ENCODE measurements around the gene FGG. TPM values are rescaled to one million over a fixed set of nuclear protein-coding genes. Genes with fewer than 3 reads are reported as not detected.

The FGG gene
- total RNA-seq, 1 experiment from 2014 or later: not detected

- H3K9me3 Mint-ChIP-seq: peaks cover 2 to 3% of the 10 kb centered on the region in 2 experiments; a peak in 3 of 5 replicates
- Histone ChIP-seq H3K18ac (ENCODE audit: insufficient read length, low read depth, low read length) (no peak overlapping the region), H3K4me1 (ENCODE audit: insufficient read depth, low read length) (no peaks in the 10 kb centered on the region), H4K5ac (ENCODE audit: insufficient read length, low read depth, low read length) (no peak overlapping the region), H3K4me2 (ENCODE audit: insufficient read depth, insufficient read length, low read length) (no peak overlapping the region), H2BK15ac (ENCODE audit: low read depth, low read length) (no peak overlapping the region), H3K9me3 (ENCODE audit: control insufficient read depth, low read depth, low read length) (no peaks in the 10 kb centered on the region), H3K23ac (ENCODE audit: insufficient read length, low read depth, low read length) (no peak overlapping the region), H2AK5ac (ENCODE audit: insufficient read length, low read length) (no peak overlapping the region), H2BK12ac (ENCODE audit: insufficient read length, low read depth, low read length) (no peak overlapping the region), H3K9ac (ENCODE audit: extremely low read depth, insufficient read length, low read length) (no peak overlapping the region), H4K91ac (ENCODE audit: insufficient read length, low read depth, low read length) (no peak overlapping the region), H2BK120ac (ENCODE audit: low read depth, low read length, poor library complexity, severe bottlenecking) (no peak overlapping the region), H3K56ac (ENCODE audit: insufficient read length, low read depth, low read length) (no peak overlapping the region), H3K79me1 (ENCODE audit: insufficient read depth, low read depth, low read length, poor library complexity, severe bottlenecking) (no peaks in the 10 kb centered on the region), H4K8ac (replicated peaks; ENCODE audit: insufficient read length, low read depth, low read length) (no peak overlapping the region), H3K4ac (ENCODE audit: low read depth, low read length) (no peak overlapping the region), H4K20me1 (ENCODE audit: control insufficient read depth, insufficient read depth, insufficient read length) (no peaks in the 10 kb centered on the region), H2AFZ (ENCODE audit: low read length) (no peak overlapping the region), H3K79me2 (ENCODE audit: insufficient read depth, low read length) (no peaks in the 10 kb centered on the region), H3T11ph (ENCODE audit: low read length) (no peak overlapping the region), H3K27me3 (ENCODE audit: insufficient read depth, low read length) (no peaks in the 10 kb centered on the region), H3K27ac (ENCODE audit: insufficient read length, low read depth, low read length) (no peak overlapping the region), H2BK20ac (ENCODE audit: low read depth, low read length, poor library complexity, severe bottlenecking) (no peak overlapping the region), H3K14ac (ENCODE audit: insufficient read depth, low read length) (no peak overlapping the region), H3K23me2 (ENCODE audit: insufficient read length, low read depth, low read length, poor library complexity, severe bottlenecking) (no peaks in the 10 kb centered on the region), H2BK5ac (ENCODE audit: insufficient read length, low read length) (no peak overlapping the region)
- TF ChIP-seq, protein P1, sequence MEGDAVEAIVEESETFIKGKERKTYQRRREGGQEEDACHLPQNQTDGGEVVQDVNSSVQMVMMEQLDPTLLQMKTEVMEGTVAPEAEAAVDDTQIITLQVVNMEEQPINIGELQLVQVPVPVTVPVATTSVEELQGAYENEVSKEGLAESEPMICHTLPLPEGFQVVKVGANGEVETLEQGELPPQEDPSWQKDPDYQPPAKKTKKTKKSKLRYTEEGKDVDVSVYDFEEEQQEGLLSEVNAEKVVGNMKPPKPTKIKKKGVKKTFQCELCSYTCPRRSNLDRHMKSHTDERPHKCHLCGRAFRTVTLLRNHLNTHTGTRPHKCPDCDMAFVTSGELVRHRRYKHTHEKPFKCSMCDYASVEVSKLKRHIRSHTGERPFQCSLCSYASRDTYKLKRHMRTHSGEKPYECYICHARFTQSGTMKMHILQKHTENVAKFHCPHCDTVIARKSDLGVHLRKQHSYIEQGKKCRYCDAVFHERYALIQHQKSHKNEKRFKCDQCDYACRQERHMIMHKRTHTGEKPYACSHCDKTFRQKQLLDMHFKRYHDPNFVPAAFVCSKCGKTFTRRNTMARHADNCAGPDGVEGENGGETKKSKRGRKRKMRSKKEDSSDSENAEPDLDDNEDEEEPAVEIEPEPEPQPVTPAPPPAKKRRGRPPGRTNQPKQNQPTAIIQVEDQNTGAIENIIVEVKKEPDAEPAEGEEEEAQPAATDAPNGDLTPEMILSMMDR (conservative IDR thresholded peaks at IDR 0.05): no peak
- WGBS (ENCODE audit: extremely low coverage, insufficient read length, low lambda C conversion rate): no CpG with 5 or more reads among the region's 11 CpGs
- H3K27ac Mint-ChIP-seq: no peak overlapping the region
- no peak for DNase-seq
- H3K4me3 Mint-ChIP-seq: no peak overlapping the region
- peaks cover 0 to 2% (median 0%) of the 10 kb centered on the region in 3 experiments; a peak in 2 of 7 replicates for H3K36me3 Mint-ChIP-seq (ENCODE audit: insufficient read depth in 1 of 3, low read depth in 3 of 3)
- no peaks in the 10 kb centered on the region for H3K4me1 Mint-ChIP-seq
- no peaks in the 10 kb centered on the region for H3K27me3 Mint-ChIP-seq (ENCODE audit: low read depth)
These were observed 46.4 kb upstream of the FGG start for GRCh38 chr4:154658680-154659405.

Data from H9 (cell line).